NCI-H2107 treated with DMSO at 0.1 percent for 48 hours (cell line): Measurements from ENCODE around the gene KLK3.
"Not testable (repeated sequence)": the region's sequence is repeated elsewhere in the genome, so short reads cannot be mapped to it uniquely, and the experiment has no call there.

Source experiments
- DNase-seq: peaks from one replicate; lab custom pipeline; 2025; ENCODE audit not compliant: unreplicated experiment; lab: John Stamatoyannopoulos, UW

Gene KLK3

DNA sequence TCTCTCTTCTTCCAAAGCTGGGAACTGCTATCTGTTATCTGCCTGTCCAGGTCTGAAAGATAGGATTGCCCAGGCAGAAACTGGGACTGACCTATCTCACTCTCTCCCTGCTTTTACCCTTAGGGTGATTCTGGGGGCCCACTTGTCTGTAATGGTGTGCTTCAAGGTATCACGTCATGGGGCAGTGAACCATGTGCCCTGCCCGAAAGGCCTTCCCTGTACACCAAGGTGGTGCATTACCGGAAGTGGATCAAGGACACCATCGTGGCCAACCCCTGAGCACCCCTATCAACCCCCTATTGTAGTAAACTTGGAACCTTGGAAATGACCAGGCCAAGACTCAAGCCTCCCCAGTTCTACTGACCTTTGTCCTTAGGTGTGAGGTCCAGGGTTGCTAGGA lies 5.1 kb downstream of the KLK3 start:
- no peak for DNase-seq

DNA sequence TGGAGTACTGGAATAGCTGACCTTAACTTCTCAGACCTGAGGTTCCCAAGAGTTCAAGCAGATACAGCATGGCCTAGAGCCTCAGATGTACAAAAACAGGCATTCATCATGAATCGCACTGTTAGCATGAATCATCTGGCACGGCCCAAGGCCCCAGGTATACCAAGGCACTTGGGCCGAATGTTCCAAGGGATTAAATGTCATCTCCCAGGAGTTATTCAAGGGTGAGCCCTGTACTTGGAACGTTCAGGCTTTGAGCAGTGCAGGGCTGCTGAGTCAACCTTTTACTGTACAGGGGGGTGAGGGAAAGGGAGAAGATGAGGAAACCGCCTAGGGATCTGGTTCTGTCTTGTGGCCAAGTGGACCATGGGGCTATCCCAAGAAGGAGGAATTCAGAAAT lies 6.3 kb downstream of the KLK3 start:
- DNase-seq, result no peak

DNA sequence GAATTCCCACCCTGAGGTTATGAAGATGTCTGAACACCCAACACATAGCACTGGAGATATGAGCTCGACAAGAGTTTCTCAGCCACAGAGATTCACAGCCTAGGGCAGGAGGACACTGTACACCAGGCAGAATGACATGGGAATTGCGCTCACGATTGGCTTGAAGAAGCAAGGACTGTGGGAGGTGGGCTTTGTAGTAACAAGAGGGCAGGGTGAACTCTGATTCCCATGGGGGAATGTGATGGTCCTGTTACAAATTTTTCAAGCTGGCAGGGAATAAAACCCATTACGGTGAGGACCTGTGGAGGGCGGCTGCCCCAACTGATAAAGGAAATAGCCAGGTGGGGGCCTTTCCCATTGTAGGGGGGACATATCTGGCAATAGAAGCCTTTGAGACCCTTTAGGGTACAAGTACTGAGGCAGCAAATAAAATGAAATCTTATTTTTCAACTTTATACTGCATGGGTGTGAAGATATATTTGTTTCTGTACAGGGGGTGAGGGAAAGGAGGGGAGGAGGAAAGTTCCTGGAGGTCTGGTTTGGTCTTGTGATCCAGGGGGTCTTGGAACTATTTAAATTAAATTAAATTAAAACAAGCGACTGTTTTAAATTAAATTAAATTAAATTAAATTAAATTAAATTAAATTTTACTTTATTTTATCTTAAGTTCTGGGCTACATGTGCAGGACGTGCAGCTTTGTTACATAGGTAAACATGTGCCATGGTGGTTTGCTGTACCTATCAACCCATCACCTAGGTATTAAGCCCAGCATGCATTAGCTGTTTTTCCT lies 7.0 kb downstream of the KLK3 start:
- DNase-seq, result no peak

DNA sequence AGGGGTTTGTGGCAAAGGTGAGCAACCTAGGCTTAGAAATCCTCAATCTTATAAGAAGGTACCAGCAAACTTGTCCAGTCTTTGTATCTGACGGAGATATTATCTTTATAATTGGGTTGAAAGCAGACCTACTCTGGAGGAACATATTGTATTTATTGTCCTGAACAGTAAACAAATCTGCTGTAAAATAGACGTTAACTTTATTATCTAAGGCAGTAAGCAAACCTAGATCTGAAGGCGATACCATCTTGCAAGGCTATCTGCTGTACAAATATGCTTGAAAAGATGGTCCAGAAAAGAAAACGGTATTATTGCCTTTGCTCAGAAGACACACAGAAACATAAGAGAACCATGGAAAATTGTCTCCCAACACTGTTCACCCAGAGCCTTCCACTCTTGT lies 14.8 kb downstream of the KLK3 start:
- no peak for DNase-seq

DNA sequence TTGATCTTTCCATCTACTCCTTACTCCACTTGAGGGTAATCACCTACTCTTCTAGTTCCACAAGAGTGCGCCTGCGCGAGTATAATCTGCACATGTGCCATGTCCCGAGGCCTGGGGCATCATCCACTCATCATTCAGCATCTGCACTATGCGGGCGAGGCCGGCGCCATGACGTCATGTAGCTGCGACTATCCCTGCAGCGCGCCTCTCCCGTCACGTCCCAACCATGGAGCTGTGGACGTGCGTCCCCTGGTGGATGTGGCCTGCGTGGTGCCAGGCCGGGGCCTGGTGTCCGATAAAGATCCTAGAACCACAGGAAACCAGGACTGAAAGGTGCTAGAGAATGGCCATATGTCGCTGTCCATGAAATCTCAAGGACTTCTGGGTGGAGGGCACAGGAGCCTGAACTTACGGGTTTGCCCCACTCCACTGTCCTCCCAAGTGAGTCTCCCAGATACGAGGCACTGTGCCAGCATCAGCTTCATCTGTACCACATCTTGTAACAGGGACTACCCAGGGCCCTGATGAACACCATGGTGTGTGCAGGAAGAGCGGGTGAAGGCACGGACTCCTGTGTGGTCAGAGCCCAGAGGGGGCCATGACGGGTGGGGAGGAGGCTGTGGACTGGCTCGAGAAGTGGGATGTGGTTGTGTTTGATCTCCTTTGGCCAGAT lies 15.8 kb downstream of the KLK3 start:
- no peak for DNase-seq

DNA sequence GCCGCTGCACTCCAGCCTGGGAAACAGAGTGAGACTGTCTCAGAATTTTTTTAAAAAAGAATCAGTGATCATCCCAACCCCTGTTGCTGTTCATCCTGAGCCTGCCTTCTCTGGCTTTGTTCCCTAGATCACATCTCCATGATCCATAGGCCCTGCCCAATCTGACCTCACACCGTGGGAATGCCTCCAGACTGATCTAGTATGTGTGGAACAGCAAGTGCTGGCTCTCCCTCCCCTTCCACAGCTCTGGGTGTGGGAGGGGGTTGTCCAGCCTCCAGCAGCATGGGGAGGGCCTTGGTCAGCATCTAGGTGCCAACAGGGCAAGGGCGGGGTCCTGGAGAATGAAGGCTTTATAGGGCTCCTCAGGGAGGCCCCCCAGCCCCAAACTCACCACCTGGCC lies 18.3 kb downstream of the KLK3 start, which contains the start of gene KLK2:
Gene KLK2 (plus strand): TSS at position 384 of the 400 bp plus-strand sequence. CDS start 35 bp downstream, outside the sequence.
- no peak for DNase-seq

DNA sequence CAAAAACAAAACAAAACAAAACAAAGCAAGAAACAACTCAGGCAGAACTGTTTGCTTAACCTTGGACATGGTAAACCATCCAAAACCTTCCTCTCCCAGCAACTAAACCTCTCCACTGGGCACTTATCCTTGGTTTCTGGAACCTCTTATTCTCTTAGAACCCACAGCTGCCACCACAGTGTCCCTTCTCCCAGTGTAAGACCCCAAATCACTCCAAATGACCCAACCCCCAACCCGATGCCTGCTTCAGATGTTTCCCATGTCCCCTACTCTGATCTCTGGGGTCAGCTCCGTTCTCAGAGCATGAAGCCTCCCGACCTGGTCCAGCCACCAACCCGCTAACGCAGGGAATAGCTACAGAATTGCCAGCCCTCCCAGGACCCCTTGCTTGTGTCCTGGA lies 19.5 kb downstream of the KLK3 start:
- DNase-seq, result no peak

DNA sequence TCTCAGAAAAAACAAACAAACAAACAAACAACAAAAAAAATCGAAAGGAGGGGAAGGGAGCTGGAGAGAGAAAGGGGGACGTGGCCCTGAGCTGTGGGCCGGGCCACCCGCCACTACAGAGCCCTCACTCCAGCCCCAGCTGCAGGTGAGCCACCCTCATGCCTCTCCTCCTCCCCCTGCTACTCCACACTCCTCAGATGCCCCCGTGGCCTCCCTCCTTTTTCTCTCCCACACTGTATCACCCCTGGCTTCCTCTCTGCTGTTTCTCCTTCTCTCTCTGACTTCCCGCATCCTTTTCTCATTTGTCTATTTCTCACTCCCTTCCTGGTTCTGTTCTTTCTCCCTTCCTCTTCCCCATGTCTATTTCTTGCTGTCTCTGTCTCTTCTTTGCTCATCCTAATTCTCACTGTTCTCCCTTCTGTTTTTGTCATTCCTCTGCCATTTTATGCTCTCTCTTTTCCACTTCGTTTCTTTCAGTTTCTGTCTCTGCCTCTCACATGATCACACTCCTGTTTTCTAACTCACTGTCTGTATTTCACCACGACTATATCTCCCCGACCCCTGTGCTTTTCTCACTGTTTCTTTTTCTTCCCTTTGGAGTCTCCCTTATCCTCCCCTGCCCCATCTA lies 21.2 kb downstream of the KLK3 start:
- no peak for DNase-seq

DNA sequence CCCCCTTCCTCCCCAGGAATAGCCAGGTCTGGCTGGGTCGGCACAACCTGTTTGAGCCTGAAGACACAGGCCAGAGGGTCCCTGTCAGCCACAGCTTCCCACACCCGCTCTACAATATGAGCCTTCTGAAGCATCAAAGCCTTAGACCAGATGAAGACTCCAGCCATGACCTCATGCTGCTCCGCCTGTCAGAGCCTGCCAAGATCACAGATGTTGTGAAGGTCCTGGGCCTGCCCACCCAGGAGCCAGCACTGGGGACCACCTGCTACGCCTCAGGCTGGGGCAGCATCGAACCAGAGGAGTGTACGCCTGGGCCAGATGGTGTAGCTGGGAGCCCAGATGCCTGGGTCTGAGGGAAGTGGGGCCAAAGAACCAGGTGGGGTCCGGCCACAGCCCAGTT lies 21.7 kb downstream of the KLK3 start:
- no peak for DNase-seq

DNA sequence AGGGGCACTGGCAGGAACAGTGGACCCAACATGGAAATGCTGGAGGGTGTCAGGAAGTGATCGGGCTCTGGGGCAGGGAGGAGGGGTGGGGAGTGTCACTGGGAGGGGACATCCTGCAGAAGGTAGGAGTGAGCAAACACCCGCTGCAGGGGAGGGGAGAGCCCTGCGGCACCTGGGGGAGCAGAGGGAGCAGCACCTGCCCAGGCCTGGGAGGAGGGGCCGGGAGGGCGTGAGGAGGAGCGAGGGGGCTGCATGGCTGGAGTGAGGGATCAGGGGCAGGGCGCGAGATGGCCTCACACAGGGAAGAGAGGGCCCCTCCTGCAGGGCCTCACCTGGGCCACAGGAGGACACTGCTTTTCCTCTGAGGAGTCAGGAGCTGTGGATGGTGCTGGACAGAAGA lies 22.6 kb downstream of the KLK3 start:
- no peak for DNase-seq

DNA sequence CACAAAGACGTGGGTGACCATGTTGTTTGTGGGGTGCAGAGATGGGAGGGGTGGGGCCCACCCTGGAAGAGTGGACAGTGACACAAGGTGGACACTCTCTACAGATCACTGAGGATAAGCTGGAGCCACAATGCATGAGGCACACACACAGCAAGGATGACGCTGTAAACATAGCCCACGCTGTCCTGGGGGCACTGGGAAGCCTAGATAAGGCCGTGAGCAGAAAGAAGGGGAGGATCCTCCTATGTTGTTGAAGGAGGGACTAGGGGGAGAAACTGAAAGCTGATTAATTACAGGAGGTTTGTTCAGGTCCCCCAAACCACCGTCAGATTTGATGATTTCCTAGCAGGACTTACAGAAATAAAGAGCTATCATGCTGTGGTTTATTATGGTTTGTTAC lies 24.1 kb downstream of the KLK3 start:
- DNase-seq, result no peak

DNA sequence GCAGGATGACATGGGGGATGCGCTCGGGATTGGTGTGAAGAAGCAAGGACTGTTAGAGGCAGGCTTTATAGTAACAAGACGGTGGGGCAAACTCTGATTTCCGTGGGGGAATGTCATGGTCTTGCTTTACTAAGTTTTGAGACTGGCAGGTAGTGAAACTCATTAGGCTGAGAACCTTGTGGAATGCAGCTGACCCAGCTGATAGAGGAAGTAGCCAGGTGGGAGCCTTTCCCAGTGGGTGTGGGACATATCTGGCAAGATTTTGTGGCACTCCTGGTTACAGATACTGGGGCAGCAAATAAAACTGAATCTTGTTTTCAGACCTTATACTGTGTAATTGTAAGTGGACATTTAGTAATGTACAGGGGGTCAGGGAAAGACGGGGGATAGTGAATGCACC lies 25.5 kb downstream of the KLK3 start:
- DNase-seq, result no peak

DNA sequence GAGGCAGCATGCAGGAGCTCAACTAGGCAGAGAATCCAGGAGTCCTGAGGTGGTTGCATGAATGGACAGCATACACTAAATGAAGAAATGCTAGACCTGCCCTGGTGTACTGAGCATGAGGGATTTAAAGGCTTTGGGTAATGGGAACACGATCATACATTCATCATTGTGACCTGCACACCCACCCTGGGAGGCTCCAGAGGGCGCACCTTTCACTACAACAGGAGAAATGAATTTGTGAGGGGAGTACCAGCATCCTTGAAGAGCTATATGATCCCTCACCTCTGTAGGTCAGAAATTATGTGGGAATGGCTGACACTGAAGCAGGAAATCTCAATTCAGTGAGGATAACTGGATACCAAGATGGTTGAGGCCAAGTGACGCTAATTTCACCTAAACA lies 27.5 kb downstream of the KLK3 start:
- no peak for DNase-seq

DNA sequence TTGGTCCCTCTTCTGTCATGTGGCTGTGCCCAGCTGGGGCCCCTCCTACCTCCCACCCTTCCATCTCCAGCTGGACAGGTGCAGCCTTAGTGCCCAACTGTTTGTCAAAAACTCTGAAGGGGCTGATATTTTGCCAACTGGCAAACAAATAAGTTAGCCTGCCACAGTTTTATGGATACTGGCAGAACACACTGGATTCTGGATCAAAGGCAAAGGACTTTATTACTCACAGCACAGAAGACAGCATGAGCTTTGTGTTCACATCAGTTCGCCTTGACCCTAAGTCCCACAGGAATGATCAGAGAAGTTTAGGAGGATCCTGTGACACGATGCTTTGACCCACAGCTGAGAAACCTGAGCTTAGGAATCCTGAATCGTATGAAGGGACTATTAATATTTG lies 34.9 kb downstream of the KLK3 start:
- DNase-seq, result no peak

DNA sequence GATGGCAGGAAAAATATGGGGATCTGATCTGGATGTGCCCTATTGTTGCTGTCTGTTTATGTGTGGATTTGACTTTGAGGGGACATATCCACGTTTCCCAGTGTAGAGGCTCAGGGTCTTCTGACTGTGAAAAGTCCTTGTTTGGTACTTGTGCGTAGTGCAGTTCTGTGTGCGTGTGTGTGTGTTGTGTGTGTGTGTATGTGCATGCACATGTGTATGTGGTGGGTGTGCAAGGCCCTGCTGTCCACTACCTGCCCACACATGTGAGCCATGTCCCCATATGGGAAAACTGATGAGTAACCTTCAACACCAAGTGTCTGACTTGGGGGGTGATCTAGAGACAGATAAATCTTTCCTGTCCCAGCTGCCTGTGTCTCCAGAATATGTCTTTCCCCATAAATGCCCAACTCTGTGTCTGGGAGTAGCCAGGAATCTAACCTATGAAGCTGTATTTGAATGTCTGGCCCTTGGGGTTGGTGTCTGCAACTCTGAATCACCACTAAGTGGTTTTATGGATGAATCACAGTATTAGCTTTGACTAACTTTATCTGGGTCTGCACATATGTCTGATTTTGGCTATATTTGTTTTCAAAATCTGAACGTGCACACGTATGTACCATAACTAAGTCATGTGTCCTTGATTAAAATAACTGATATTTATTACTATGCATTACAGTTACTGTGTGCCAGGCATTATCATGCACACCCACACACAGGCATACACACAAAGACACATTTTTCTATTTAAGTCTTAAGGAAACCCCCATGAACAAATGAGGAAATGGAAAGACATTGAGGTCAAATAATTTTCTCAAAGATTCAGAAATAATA lies 35.9 kb downstream of the KLK3 start:
- no peak for DNase-seq

DNA sequence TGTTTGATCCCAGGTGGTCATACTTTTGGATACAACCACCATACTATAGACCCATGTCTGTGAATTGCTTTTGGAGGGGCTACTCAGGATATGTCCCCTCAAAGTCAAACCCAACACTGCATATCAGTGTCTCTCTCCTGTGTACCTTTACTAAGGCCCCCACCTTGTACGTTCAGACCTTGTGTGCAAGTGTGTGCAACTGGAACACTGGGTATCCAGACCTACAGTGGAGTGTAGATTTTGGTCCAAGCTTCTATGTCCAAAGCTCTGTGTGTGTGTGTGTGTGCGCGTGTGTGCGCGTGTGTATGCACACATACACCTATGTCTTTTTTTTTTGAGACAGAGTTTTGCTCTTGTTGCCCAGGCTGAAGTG lies 36.5 kb downstream of the KLK3 start:
- no peak for DNase-seq

DNA sequence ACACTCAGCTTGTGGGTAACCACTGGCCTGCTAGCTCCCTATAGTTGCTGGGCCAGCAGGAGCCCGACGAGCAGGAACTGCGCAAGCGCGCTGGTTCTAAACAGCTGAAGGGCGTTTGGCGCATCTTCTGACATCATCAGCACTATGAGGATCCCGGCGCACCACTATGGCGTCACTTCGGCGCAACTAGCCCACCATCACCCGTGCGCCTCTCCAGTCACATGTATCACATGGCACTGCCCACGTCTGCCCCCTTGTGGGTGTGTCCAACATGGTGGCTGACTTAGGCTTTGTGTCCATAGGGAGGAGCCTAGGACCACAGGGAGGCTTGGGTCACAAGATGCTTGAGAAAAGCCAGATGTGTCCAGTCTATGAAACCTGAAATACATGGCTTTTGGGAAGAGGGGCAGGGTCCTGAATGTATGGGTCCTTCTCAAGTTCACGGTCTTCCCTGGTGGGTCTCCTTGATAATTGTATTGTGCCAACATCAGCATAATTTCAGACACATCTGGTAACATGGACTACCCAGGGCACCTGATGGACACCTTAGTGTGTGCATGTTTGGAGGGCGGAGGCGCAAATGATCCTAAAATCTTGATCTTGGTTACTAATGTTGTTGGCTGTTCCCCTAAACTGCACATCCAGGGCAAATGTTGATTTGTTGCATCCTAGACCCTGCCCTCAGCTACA lies 38.5 kb downstream of the KLK3 start:
- no peak for DNase-seq

DNA sequence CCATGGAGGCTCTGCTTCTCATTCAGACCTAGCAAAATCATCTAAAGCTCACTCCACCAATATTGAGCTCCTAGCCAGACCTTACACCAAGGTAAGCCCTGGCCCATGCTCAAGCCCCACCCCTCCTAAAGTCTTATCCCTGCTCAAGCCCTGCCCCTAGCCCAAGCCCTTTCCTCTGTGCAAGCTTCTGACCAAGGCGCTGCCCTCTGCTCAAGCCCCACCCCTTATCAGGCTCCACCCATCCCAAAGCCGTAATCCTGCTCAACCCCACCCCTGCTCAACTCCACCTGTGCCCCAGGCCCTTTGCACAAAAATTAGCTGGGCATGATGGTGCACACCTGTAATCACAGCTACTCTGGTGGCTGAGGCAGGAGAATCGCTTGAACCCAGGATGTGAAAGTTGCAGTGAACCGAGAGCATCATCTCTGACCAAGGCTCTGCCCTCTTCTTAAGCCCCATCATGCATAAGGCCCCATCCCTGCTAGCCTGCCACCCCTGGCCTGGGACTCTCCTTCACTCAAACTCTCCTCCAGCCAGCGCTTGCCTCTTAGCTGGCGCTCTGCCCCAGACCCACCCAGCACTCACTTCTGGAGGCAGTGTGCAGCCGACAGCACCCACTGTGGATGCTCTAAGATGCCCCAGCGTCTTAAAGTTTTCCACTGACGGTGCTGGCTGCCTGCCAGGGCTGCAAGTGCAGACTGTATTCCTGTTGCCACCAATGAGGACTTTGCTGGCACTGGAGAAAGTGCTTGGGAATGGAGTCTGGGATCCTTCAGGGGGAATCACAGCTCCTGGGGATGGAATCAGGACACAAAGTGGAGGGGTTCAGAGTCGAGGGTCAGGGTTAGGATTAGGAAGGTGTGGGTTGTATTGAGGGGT lies 40.0 kb downstream of the KLK3 start:
- DNase-seq, result no peak

DNA sequence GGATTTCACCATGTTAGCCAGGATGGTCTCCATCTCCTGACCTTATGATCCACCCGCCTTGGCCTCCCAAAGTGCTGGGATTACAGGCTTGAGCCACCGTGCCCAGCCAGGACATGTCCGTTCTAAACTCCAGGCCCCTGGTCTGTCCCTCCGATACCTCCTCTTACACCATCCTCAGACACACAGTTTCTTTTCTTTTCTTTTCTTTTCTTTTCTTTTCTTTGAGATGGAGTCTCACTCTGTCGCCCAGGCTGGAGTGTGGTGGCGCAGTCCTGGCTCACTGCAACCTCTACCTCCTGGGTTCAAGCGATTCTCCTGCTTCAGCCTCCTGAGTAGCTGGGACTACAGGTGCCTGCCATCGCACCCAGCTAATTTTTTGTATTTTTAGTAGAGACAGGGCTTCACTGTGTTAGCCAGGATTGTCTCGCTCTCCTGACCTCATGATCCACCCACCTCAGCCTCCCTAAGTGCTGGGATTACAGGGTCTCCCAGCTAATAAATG lies 41.4 kb downstream of the KLK3 start:
- not testable (repeated sequence) for DNase-seq
